ENCODE data around the gene AGTRAP. TPM values are rescaled to one million over a fixed set of nuclear protein-coding genes. Genes with fewer than 3 reads are reported as not detected.

Gene AGTRAP
- total and polyA plus RNA-seq, 5 donors = 17.5 to 25.0 (median 22.3) TPM

GRCh38 chr1:11721311-11721710 is 14.6 kb upstream of the AGTRAP start:
- DNase-seq = peak in 1 of 3 donors; percentile 7
- 74% methylated on average over 4 of the region's 4 CpGs for WGBS
- H3K27ac ChIP-seq (ENCODE audit: low read length) = no peak overlapping the region
- H3K4me3 ChIP-seq (ENCODE audit: low read length) = no peak overlapping the region
- intact Hi-C loops (cut with DNase I) = loop anchor here in 3 of 4 donors (5.0 to 10.0 kb wide), 3 partner anchors 57 to 74 kb away; partner anchors contain the start of genes FBXO2 (in 1 of the 3), FBXO44 (in 1 of the 3) and FBXO6 (in 1 of the 3)
- H3K4me1 ChIP-seq (ENCODE audit: control insufficient read depth, insufficient read depth, low read length) = peaks cover 2% of the 10 kb centered on the region
- H3K27me3 ChIP-seq (ENCODE audit: control insufficient read depth, insufficient read depth) = no peaks in the 10 kb centered on the region
- H3K9me3 ChIP-seq (ENCODE audit: control insufficient read depth, low read length) = no peaks in the 10 kb centered on the region
- ATAC-seq = no peak

- DNase-seq = peak in 1 of 3 donors; percentile 24
- intact Hi-C loops (cut with DNase I) = loop anchor here in 3 of 4 donors (5.0 to 10.0 kb wide), 3 partner anchors 58 to 75 kb away; partner anchors contain the start of genes FBXO2 (in 1 of the 3), FBXO44 (in 1 of the 3) and FBXO6 (in 1 of the 3)
- H3K4me1 ChIP-seq (ENCODE audit: control insufficient read depth, insufficient read depth, low read length) = peaks cover 2% of the 10 kb centered on the region
- H3K4me3 ChIP-seq (ENCODE audit: low read length) = no peak overlapping the region
- no peaks in the 10 kb centered on the region for H3K27me3 ChIP-seq (ENCODE audit: control insufficient read depth, insufficient read depth)
- H3K27ac ChIP-seq (ENCODE audit: low read length) = no peak overlapping the region
- ATAC-seq = no peak
- H3K9me3 ChIP-seq (ENCODE audit: control insufficient read depth, low read length) = no peaks in the 10 kb centered on the region
- 25% methylated on average over 2 of the region's 2 CpGs for WGBS
These were observed 13.4 kb upstream of the AGTRAP start for GRCh38 chr1:11722538-11722937.

- Histone ChIP-seq H3K27ac (ENCODE audit: low read length) (no peak overlapping the region), H3K27me3 (ENCODE audit: control insufficient read depth, insufficient read depth) (no peaks in the 10 kb centered on the region), H3K4me3 (ENCODE audit: low read length) (no peak overlapping the region), H3K9me3 (ENCODE audit: control insufficient read depth, low read length) (no peaks in the 10 kb centered on the region), H3K4me1 (ENCODE audit: control insufficient read depth, insufficient read depth, low read length) (no peaks in the 10 kb centered on the region)
- no peak for ATAC-seq
- WGBS = 74% methylated on average over 5 of the region's 5 CpGs
- intact Hi-C loops (cut with DNase I) = loop anchor here in 1 of 4 donors (10.0 kb wide), 1 partner anchor 61 kb away; the partner anchor contains the start of gene FBXO6
- no peak for DNase-seq
These were observed 10.3 kb upstream of the AGTRAP start for GRCh38 chr1:11725616-11726015.

- Histone ChIP-seq H3K4me1 (ENCODE audit: control insufficient read depth, insufficient read depth, low read length) (no peaks in the 10 kb centered on the region), H3K4me3 (ENCODE audit: low read length) (no peak overlapping the region), H3K27me3 (ENCODE audit: control insufficient read depth, insufficient read depth) (no peaks in the 10 kb centered on the region), H3K9me3 (ENCODE audit: control insufficient read depth, low read length) (no peaks in the 10 kb centered on the region), H3K27ac (ENCODE audit: low read length) (no peak overlapping the region)
- DNase-seq (no peak), ATAC-seq (no peak)
- WGBS = 94% methylated on average over 4 of the region's 4 CpGs
- intact Hi-C loops (cut with DNase I) = loop anchor here in 1 of 4 donors (10.0 kb wide), 1 partner anchor 62 kb away; the partner anchor contains the start of gene FBXO6
These were observed 8.8 kb upstream of the AGTRAP start for GRCh38 chr1:11727119-11727518.

- 98% methylated on average over 4 of the region's 4 CpGs for WGBS
- Histone ChIP-seq H3K9me3 (ENCODE audit: control insufficient read depth, low read length) (no peaks in the 10 kb centered on the region), H3K4me1 (ENCODE audit: control insufficient read depth, insufficient read depth, low read length) (no peaks in the 10 kb centered on the region), H3K27ac (ENCODE audit: low read length) (no peak overlapping the region), H3K4me3 (ENCODE audit: low read length) (no peak overlapping the region), H3K27me3 (ENCODE audit: control insufficient read depth, insufficient read depth) (no peaks in the 10 kb centered on the region)
- intact Hi-C loops (cut with DNase I) = loop anchor here in 1 of 4 donors (10.0 kb wide), 1 partner anchor 63 kb away; the partner anchor contains the start of gene FBXO6
- ATAC-seq (no peak), DNase-seq (no peak)
These were observed 7.7 kb upstream of the AGTRAP start for GRCh38 chr1:11728126-11728806.

- Histone ChIP-seq H3K4me1 (ENCODE audit: control insufficient read depth, insufficient read depth, low read length) (no peaks in the 10 kb centered on the region), H3K9me3 (ENCODE audit: control insufficient read depth, low read length) (no peaks in the 10 kb centered on the region), H3K4me3 (ENCODE audit: low read length) (no peak overlapping the region), H3K27ac (ENCODE audit: low read length) (no peak overlapping the region), H3K27me3 (ENCODE audit: control insufficient read depth, insufficient read depth) (no peaks in the 10 kb centered on the region)
- DNase-seq = no peak
- intact Hi-C loops (cut with DNase I) = loop anchor here in 1 of 4 donors (10.0 kb wide), 1 partner anchor 64 kb away; the partner anchor contains the start of gene FBXO6
- WGBS = 91% methylated on average over 11 of the region's 11 CpGs
- no peak for ATAC-seq
These were observed 6.8 kb upstream of the AGTRAP start for GRCh38 chr1:11729155-11729497.

GRCh38 chr1:11729498-11730428 is 6.2 kb upstream of the AGTRAP start:
- WGBS = 51% methylated on average over 26 of the region's 26 CpGs

GRCh38 chr1:11730429-11730891 is 5.5 kb upstream of the AGTRAP start:
- Histone ChIP-seq H3K27me3 (ENCODE audit: control insufficient read depth, insufficient read depth) (no peaks in the 10 kb centered on the region), H3K4me3 (ENCODE audit: low read length) (no peak overlapping the region), H3K27ac (ENCODE audit: low read length) (peak overlapping the region; percentile 45), H3K9me3 (ENCODE audit: control insufficient read depth, low read length) (no peaks in the 10 kb centered on the region), H3K4me1 (ENCODE audit: control insufficient read depth, insufficient read depth, low read length) (no peaks in the 10 kb centered on the region)
- intact Hi-C loops (cut with DNase I) = no loop called here
- no peak for DNase-seq
- peak; percentile 51 to 56 for ATAC-seq
- WGBS = 47% methylated on average over 5 of the region's 5 CpGs

More at GRCh38 chr1:11729498-11730428, 6.2 kb upstream of the AGTRAP start:
- Histone ChIP-seq H3K4me3 (ENCODE audit: low read length) (no peak overlapping the region), H3K9me3 (ENCODE audit: control insufficient read depth, low read length) (no peaks in the 10 kb centered on the region), H3K27ac (ENCODE audit: low read length) (no peak overlapping the region), H3K4me1 (ENCODE audit: control insufficient read depth, insufficient read depth, low read length) (no peaks in the 10 kb centered on the region), H3K27me3 (ENCODE audit: control insufficient read depth, insufficient read depth) (no peaks in the 10 kb centered on the region)
- DNase-seq = peak in 1 of 3 donors; percentile 71
- intact Hi-C loops (cut with DNase I) = loop anchor here in 1 of 4 donors (10.0 kb wide), 1 partner anchor 65 kb away; the partner anchor contains the start of gene FBXO6
- ATAC-seq = no peak

- intact Hi-C loops (cut with DNase I) = no loop called here
- Histone ChIP-seq H3K4me1 (ENCODE audit: control insufficient read depth, insufficient read depth, low read length) (no peaks in the 10 kb centered on the region), H3K27ac (ENCODE audit: low read length) (peak overlapping the region; percentile 54)
These were observed 4.1 kb upstream of the AGTRAP start for GRCh38 chr1:11731691-11732283.

GRCh38 chr1:11733306-11733705 is 2.6 kb upstream of the AGTRAP start:
- DNase-seq (peak in 1 of 3 donors; percentile 2), ATAC-seq (no peak)
- Histone ChIP-seq H3K4me1 (ENCODE audit: control insufficient read depth, insufficient read depth, low read length) (peaks cover 4% of the 10 kb centered on the region), H3K9me3 (ENCODE audit: control insufficient read depth, low read length) (no peaks in the 10 kb centered on the region), H3K27ac (ENCODE audit: low read length) (no peak overlapping the region), H3K4me3 (ENCODE audit: low read length) (no peak overlapping the region), H3K27me3 (ENCODE audit: control insufficient read depth, insufficient read depth) (no peaks in the 10 kb centered on the region)
- intact Hi-C loops (cut with DNase I) = no loop called here
- WGBS = 93% methylated on average over 3 of the region's 3 CpGs

More at GRCh38 chr1:11731691-11732283, 4.1 kb upstream of the AGTRAP start:
- DNase-seq (peak; percentile 75 to 90 (median 82)), ATAC-seq (peak; percentile 59 to 68)
- H3K27me3 ChIP-seq (ENCODE audit: control insufficient read depth, insufficient read depth) = no peaks in the 10 kb centered on the region
- no peak overlapping the region for H3K4me3 ChIP-seq (ENCODE audit: low read length)
- H3K9me3 ChIP-seq (ENCODE audit: control insufficient read depth, low read length) = no peaks in the 10 kb centered on the region
- 17% methylated on average over 17 of the region's 17 CpGs for WGBS
